HG03196 (cell line): ENCODE data around the gene IDS.
"Not testable (repeated sequence)": the region's sequence is repeated elsewhere in the genome, so short reads cannot be mapped to it uniquely, and the experiment has no call there.

Source experiments
- ATAC-seq: cut with Tn5 transposase; IDR thresholded peaks from one replicate; pipeline ENCODE4 v1.9.1; 2021; ENCODE audit not compliant: unreplicated experiment

IDS gene

GRCh38 chrX:149504915-149505651 is at the start of gene IDS:
TSS of gene IDS (minus strand) at chrX:149505306. CDS start at chrX:149505137, 169 bp downstream.
- peak; percentile 72 for ATAC-seq

GRCh38 chrX:149551939-149552248 is 46.8 kb upstream of the IDS start:
- not testable (repeated sequence) for ATAC-seq

- not testable (repeated sequence) for ATAC-seq
Observed at GRCh38 chrX:149551245-149551938, 46.3 kb upstream of the IDS start.

DNA sequence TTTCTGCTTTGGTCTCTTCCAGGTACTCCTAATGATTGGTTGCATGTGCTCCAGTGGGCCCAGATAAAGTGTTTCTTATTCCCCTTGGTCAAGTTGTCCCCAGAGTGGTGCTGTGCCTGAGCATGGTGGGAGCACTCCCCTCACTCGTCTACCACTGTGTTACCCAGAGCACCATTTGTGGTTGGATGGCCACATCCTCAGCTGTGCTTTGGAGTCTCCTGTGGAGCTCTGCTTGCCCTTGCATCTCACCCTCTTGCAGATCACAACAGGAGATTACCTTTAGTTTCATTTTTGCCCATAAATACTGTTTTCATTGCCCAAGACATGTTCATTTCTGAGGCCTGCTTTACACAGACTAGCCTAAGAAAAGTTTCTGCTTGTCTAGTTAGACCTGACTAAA is 45.3 kb upstream of the IDS start:
- not testable (repeated sequence) for ATAC-seq

GRCh38 chrX:149549701-149550100 is 44.6 kb upstream of the IDS start, which contains the start of gene HSFX3:
TSS of gene HSFX3 (minus strand) at chrX:149549924. CDS start at chrX:149549852, 72 bp downstream.
- ATAC-seq = not testable (repeated sequence)

GRCh38 chrX:149547782-149548181 is 42.7 kb upstream of the IDS start:
- not testable (repeated sequence) for ATAC-seq

- ATAC-seq = not testable (repeated sequence)
Observed at GRCh38 chrX:149546962-149547361, 41.9 kb upstream of the IDS start.

DNA sequence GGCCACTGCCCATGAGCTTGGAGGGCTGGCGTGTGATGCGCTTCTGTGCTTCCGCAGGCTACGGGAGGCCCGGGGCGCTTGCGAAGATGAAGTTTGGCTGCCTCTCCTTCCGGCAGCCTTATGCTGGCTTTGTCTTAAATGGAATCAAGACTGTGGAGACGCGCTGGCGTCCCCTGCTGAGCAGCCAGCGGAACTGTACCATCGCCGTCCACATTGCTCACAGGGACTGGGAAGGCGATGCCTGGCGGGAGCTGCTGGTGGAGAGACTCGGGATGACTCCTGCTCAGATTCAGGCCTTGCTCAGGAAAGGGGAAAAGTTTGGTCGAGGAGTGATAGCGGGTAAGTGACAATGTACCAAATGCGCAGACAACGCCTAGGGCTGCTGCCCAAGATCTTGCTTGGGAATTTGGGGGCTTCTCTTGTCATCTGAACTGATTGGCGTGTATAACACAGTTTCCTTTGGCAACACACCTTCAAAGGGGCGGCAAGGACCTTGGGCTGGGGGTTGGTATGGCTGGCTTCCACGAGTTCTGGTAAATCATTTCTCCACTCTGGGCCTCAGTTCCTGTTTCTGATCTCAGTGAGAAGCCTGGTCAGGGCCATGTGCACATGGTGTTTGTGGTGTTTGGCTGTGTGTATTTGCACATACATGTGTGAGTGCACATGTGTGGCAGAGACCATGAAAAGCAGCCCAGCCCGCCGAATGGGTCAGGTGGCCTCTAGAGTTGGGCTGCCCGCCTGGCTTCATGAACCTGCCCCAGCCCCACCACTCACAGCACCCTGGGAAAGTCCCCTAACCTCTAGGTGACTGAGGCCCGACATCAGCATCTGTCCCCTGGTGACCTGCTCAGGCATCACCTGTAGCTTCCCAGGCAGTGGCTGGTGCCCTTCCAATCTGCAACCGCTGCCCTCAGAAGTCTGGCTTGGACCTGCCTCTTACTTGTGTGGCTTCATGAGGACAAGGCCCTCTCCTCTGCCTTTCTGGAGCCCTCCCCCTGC is 40.7 kb upstream of the IDS start:
- ATAC-seq = not testable (repeated sequence)

GRCh38 chrX:149541521-149542047 is 36.5 kb upstream of the IDS start:
- no peak for ATAC-seq

DNA sequence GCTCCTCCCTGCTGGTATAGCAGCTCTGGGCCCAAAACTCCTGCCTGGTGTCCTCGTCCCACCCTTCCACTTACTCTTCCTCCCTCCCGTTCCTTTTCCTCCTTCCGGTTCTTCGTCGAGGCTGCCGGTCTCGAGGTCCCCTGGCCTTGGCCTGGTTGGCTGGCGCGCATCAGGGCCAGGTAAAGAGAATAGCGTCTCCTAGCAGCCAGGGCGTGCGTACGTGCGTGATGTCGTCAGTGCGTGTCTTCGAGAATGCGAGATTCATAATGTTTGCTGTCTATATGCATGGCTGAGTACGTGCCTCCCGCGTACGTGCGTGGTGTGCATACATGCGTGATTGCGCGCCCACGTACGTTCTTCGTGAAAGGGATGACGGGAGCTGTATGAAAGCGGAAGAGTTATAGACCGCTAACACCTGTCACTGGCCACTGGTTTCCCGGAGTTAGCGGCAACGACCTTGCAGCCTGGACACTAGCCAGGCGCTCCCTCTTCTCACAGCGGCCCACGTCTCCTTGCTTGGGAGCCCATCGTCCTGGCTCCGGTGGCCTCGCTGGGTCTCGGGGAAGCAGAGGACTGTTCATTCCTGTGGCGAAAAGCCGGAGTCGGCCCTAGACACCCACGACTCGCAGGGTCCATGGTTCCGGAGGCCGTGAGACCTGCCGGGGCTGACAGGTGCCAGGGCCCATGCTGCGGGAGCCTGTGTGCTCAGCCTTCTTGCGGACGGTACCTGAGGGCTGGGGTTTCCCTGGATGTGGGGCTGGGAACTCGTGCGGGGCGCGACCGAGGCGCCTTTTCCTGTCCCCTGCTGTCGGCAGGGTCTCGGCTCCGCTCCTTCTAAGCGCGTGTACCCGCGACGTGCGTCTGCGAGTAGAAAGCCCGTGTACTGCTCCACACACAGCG is 35.8 kb upstream of the IDS start, which contains the start of gene EOLA1:
TSS of gene EOLA1 (plus strand) at position 392 of the 900 bp plus-strand sequence. CDS start 4,619 bp downstream, outside the sequence.
- peak; percentile 63 for ATAC-seq

GRCh38 chrX:149540131-149540620 is 35.1 kb upstream of the IDS start:
- ATAC-seq = peak; percentile 23

DNA sequence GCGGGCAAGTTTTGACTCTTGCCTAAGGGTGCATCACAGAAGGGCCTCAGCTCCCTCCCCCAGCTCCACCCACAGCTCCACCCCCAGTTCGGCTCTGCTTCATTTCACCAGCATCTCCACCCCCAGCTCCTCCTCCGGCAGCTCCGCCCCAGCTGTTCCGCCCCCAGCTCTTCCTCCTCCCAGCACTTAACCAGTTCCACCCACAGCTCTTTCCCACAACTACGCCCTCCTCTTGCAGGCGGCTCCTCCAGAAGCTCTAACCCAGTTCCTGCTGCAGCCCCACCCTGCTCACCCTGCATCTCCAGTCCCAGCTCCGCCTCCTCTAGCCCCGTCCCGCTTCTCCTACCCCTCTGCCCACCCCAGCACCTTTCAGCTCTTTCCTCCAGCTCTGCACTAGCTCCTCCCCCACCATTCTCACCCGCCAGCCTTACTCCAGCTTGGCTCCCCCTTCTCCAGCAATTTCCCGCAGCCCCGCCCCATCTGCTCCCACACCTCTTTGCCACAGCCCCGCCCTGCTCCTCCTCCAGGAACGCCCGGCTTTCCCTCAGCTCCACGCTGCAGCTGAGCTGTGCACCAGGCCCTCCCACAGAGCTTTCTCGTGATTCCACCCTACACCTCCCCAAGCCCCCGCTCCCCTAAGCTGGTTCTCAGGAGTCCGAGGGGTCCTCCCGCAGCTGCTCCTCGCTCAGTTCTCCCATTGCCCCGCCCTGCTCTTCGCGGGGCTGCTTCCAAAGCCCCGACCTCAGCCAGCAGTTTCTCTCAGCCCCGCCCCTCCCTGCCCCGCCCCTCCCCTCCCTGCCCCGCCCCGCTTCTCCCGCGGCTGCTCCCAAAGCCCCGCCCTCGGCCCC is 34.4 kb upstream of the IDS start:
- ATAC-seq = peak; percentile 52

- ATAC-seq = not testable (repeated sequence)
Observed at GRCh38 chrX:149537474-149537873, 32.4 kb upstream of the IDS start.

GRCh38 chrX:149534926-149535602 is 30.0 kb upstream of the IDS start:
- ATAC-seq = not testable (repeated sequence)

- not testable (repeated sequence) for ATAC-seq
Observed at GRCh38 chrX:149533999-149534398, 28.9 kb upstream of the IDS start.

- ATAC-seq = not testable (repeated sequence)
Observed at GRCh38 chrX:149532868-149533267, 27.8 kb upstream of the IDS start.

DNA sequence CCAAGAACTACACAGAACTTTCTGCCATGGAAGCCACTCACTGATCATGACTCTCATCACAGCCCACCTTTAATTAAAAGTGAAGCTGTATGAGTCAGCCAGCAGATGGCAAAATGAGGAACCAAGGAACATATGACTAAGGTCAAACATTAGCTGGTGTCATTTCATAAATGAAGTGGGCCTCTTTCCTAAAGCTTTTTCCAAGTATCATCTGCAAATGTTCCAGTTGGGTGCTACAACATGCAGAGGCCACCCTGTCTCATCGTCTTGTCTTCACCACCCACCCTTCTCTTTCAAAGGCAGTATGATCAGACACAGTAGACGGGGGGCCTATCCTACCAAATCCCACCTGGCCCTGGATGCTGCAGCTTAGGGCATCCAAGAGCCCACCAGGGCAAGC is 26.5 kb upstream of the IDS start:
- ATAC-seq = no peak

DNA sequence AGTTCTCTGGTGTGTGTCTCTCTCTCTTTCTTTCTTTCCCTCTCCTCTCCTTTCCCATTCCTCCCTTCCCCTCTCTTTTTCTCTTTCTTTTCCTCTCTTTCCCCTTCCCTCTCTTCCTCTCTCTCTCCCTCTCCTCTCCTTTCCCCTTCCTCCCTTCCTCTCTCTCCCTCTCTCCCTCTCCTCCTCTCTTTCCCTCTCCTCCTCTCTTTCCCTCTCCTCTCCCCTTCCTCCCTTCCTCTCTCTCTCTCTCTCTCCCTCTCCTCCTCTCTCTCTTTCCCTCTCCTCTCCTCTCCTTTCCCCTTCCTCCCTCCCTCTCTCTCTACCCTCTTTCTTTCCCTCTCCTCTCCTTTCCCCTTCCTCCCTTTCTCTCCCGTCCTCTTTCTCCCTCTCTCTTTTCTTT is 23.3 kb upstream of the IDS start:
- ATAC-seq = no peak
